IMR-90 (cell line): ENCODE results near the gene CAMK2G. TPM values are rescaled to one million over a fixed set of nuclear protein-coding genes. Genes with fewer than 3 reads are reported as not detected.

Experiments
- ATAC-seq: fragments of 200-7000 bp; cut with Tn5 transposase; 2 replicates; pipeline ENCODE4 v1.9.1; 2020; ENCODE audit warnings: low read depth, mild to moderate bottlenecking, moderate library complexity
- BruUV-seq: library from RNA; stranded (reverse); fragments of 400-500 nt; replicated peaks from 2 replicates; lab custom pipeline; 2021; lab: Mats Ljungman, UMichigan
- CTCF ChIA-PET: fragments of 300-600 bp; formaldehyde crosslinking; extraction: SDS; loops from one replicate; lab custom pipeline; 2021; ENCODE audit warnings: antibody characterized with exemption; lab: Yijun Ruan, JAX
- POLR2A ChIA-PET: fragments of 300-600 bp; sonication (Branson Sonifier 250); formaldehyde crosslinking; loops from one replicate; lab custom pipeline; 2022; ENCODE audit warnings: antibody characterized with exemption; ENCODE audit not compliant: unreplicated experiment; lab: Charles Lee
- DNase-seq: peaks from one replicate; pipeline ENCODE4 v3.0.0; 2013
- H2AFZ ChIP-seq: replicated peaks from 2 replicates; pipeline ENCODE3; 2013; ENCODE audit warnings: low read length, mild to moderate bottlenecking; ENCODE audit not compliant: poor library complexity
- H2AK5ac ChIP-seq: 2 replicates; pipeline ENCODE4 v1.6.1; 2013; ENCODE audit warnings: low read depth, low read length, inconsistent platforms
- H2AK9ac ChIP-seq: replicated peaks from 2 replicates; pipeline ENCODE3; 2013; ENCODE audit warnings: mild to moderate bottlenecking, low read depth, low read length, moderate library complexity; ENCODE audit not compliant: poor library complexity
- H2BK120ac ChIP-seq: 2 replicates; pipeline ENCODE4 v1.6.1; 2013; ENCODE audit warnings: low read depth, low read length, inconsistent platforms
- H2BK15ac ChIP-seq: 3 replicates; pipeline ENCODE4 v1.6.1; 2013; ENCODE audit warnings: low read depth, low read length, inconsistent platforms
- H2BK20ac ChIP-seq: 2 replicates; pipeline ENCODE4 v1.6.1; 2013; ENCODE audit warnings: low read depth, mild to moderate bottlenecking, inconsistent platforms, low read length, moderate library complexity
- H2BK5ac ChIP-seq: 2 replicates; pipeline ENCODE4 v1.6.1; 2013; ENCODE audit warnings: mild to moderate bottlenecking, low read depth, low read length, inconsistent platforms; ENCODE audit not compliant: poor library complexity, severe bottlenecking
- H3K14ac ChIP-seq: replicated peaks from 2 replicates; pipeline ENCODE4 v1.6.1; 2013; ENCODE audit warnings: low read depth, low read length, inconsistent platforms
- H3K18ac ChIP-seq: 2 replicates; pipeline ENCODE4 v1.6.1; 2013; ENCODE audit warnings: low read depth, low read length, control low read depth
- H3K23ac ChIP-seq: 2 replicates; pipeline ENCODE4 v1.6.1; 2013; ENCODE audit warnings: low read depth, low read length, inconsistent platforms
- H3K27ac ChIP-seq: 2 replicates; pipeline ENCODE4 v1.5.1; 2013; ENCODE audit warnings: mild to moderate bottlenecking, control low read depth, low read length; ENCODE audit not compliant: insufficient read depth
- H3K27me3 ChIP-seq: 2 replicates; pipeline ENCODE4 v1.6.1; 2013; ENCODE audit warnings: low read length; ENCODE audit not compliant: control insufficient read depth, insufficient read depth
- H3K36me3 ChIP-seq: 2 replicates; pipeline ENCODE4 v1.6.1; 2013; ENCODE audit warnings: low read length, mixed read lengths; ENCODE audit not compliant: control insufficient read depth, insufficient read depth
- H3K4ac ChIP-seq: 2 replicates; pipeline ENCODE4 v1.6.1; 2013; ENCODE audit warnings: low read depth, low read length, inconsistent platforms
- H3K4me1 ChIP-seq: 2 replicates; pipeline ENCODE4 v1.6.1; 2013; ENCODE audit warnings: low read length, mixed read lengths; ENCODE audit not compliant: control insufficient read depth, insufficient read depth
- H3K4me2 ChIP-seq: 2 replicates; pipeline ENCODE4 v1.6.1; 2013; ENCODE audit warnings: low read depth, mild to moderate bottlenecking, control low read depth, low read length, moderate library complexity
- H3K4me3 ChIP-seq: 2 replicates; pipeline ENCODE4 v1.5.1; 2013; ENCODE audit warnings: low read depth, mild to moderate bottlenecking, control low read depth, low read length, moderate library complexity; ENCODE audit not compliant: insufficient read depth
- H3K56ac ChIP-seq: 2 replicates; pipeline ENCODE4 v1.6.1; 2013; ENCODE audit warnings: low read length, inconsistent platforms; ENCODE audit not compliant: insufficient read depth; ENCODE audit errors: extremely low read depth
- H3K79me1 ChIP-seq, 2 experiments: 2 replicates each; pipeline ENCODE4 v1.6.1; 2013; ENCODE audit warnings: low read length in 2 of 2, inconsistent platforms in 1 of 2, low read depth in 1 of 2
- H3K9ac ChIP-seq: 2 replicates; pipeline ENCODE4 v1.6.1; 2013; ENCODE audit warnings: low read depth, low read length, control low read depth
- H3K9me1 ChIP-seq: 2 replicates; pipeline ENCODE4 v1.6.1; 2013; ENCODE audit warnings: low read length, inconsistent platforms; ENCODE audit not compliant: insufficient read depth
- H3K9me3 ChIP-seq: 2 replicates; pipeline ENCODE4 v1.6.1; 2013; ENCODE audit warnings: low read length; ENCODE audit not compliant: control insufficient read depth, insufficient read depth
- H4K20me1 ChIP-seq: 2 replicates; pipeline ENCODE4 v1.6.1; 2013; ENCODE audit warnings: low read length, inconsistent platforms; ENCODE audit not compliant: insufficient read depth
- H4K5ac ChIP-seq: 2 replicates; pipeline ENCODE4 v1.6.1; 2013; ENCODE audit warnings: mild to moderate bottlenecking, low read depth, low read length, control low read depth
- H4K8ac ChIP-seq, 2 experiments: 2 replicates each; pipeline ENCODE4 v1.6.1; 2013; ENCODE audit warnings: low read depth in 2 of 2, low read length in 2 of 2, control low read depth in 1 of 2, inconsistent platforms in 1 of 2
- H4K91ac ChIP-seq: 2 replicates; pipeline ENCODE4 v1.6.1; 2013; ENCODE audit warnings: low read depth, low read length, inconsistent platforms; ENCODE audit not compliant: insufficient read depth
- BHLHE40 ChIP-seq: fragments of 150-350 bp; IDR thresholded peaks from 2 replicates; pipeline ENCODE4 v1.6.1; 2016; ENCODE audit warnings: mild to moderate bottlenecking, low read depth, low read length
- CEBPB ChIP-seq: IDR thresholded peaks from 2 replicates; pipeline ENCODE4 v1.6.1; 2012; ENCODE audit warnings: low read depth, low read length, improper control_type of control experiment
- CHD1 ChIP-seq: IDR thresholded peaks from 2 replicates; pipeline ENCODE4 v1.6.1; 2012; ENCODE audit warnings: low read depth, low read length, improper control_type of control experiment
- FOS ChIP-seq: fragments of 150-350 bp; IDR thresholded peaks from 2 replicates; pipeline ENCODE4 v1.6.1; 2016; ENCODE audit warnings: low read depth, low read length
- MAFK ChIP-seq: IDR thresholded peaks from 2 replicates; pipeline ENCODE4 v1.6.1; 2012; ENCODE audit warnings: low read depth, low read length, improper control_type of control experiment
- MAZ ChIP-seq: IDR thresholded peaks from 2 replicates; pipeline ENCODE4 v1.6.1; 2012; ENCODE audit warnings: low read depth, mild to moderate bottlenecking, low read length, improper control_type of control experiment, moderate library complexity, borderline replicate concordance
- MXI1 ChIP-seq: IDR thresholded peaks from 2 replicates; pipeline ENCODE4 v1.6.1; 2012; ENCODE audit warnings: low read depth, mild to moderate bottlenecking, low read length, moderate library complexity, borderline replicate concordance
- NFE2L2 ChIP-seq: fragments of 150-350 bp; IDR thresholded peaks from 2 replicates; pipeline ENCODE4 v1.6.1; 2016; ENCODE audit warnings: low read depth, mild to moderate bottlenecking, low read length
- POLR2A ChIP-seq: IDR thresholded peaks from 2 replicates; pipeline ENCODE4 v1.6.1; 2012; ENCODE audit warnings: mild to moderate bottlenecking, low read depth, low read length
- RAD21 ChIP-seq: IDR thresholded peaks from 2 replicates; pipeline ENCODE4 v1.6.1; 2012; ENCODE audit warnings: low read length, improper control_type of control experiment
- RCOR1 ChIP-seq: IDR thresholded peaks from 2 replicates; pipeline ENCODE4 v1.6.1; 2012; ENCODE audit warnings: mild to moderate bottlenecking, low read length, improper control_type of control experiment; ENCODE audit not compliant: insufficient replicate concordance
- RFX5 ChIP-seq: IDR thresholded peaks from 2 replicates; pipeline ENCODE4 v1.8.0; 2012; ENCODE audit warnings: low read depth, mild to moderate bottlenecking, low read length, moderate library complexity
- SMC3 ChIP-seq: fragments of 150-350 bp; IDR thresholded peaks from 2 replicates; pipeline ENCODE4 v1.6.1; 2016; ENCODE audit warnings: low read depth, mild to moderate bottlenecking, antibody characterized with exemption, low read length, moderate library complexity
- WGBS, 2 experiments: methylation state at CpG; one replicate each; pipeline versions ENCODE4 v1.1.5 to v1.1.7; 2013; ENCODE audit warnings: missing lambda C conversion rate in 2 of 2; ENCODE audit not compliant: insufficient read length in 1 of 2; ENCODE audit errors: extremely low coverage in 2 of 2; 5-methylcytosine and 5-hydroxymethylcytosine counted together
- dilution Hi-C: fragments of 300-500 bp; cut with HindIII; formaldehyde crosslinking; loops from one replicate; pipeline ENCODE4 v1.14.3; 2018; ENCODE audit warnings: low sequenced_read_pairs; ENCODE audit not compliant: unreplicated experiment
- in situ Hi-C: fragments of 300-500 bp; cut with MboI; formaldehyde crosslinking; loops from 3 replicates; pipeline ENCODE4 v1.14.3; 2019; ENCODE audit warnings: low sequenced_read_pairs, inconsistent platforms, mixed read lengths
- intact Hi-C: fragments of 100-400 bp; cut with micrococcal nuclease; formaldehyde crosslinking; loops from 2 replicates; pipeline ENCODE4 v1.10.0; 2022
- polyA plus RNA-seq, 3 experiments: library from polyadenylated mRNA; depleted of rRNA; stranded (reverse); fragments of >200 nt; gene quantifications; 2 replicates each; pipeline ENCODE4 v1.2.3, GENCODE V29; 2012; ENCODE audit warnings: low replicate concordance in 1 of 3
- total RNA-seq: library from RNA; depleted of rRNA; stranded (reverse); fragments of >200 nt; gene quantifications from 2 replicates; pipeline ENCODE4 v1.2.3, GENCODE V29; 2012
- TF ChIP-seq, protein P1 (sequence below): fragments of 150-350 bp; IDR thresholded peaks from 2 replicates; pipeline ENCODE4 v1.6.1; 2016; ENCODE audit warnings: low read depth, mild to moderate bottlenecking, low read length, moderate library complexity, borderline replicate concordance
- TF ChIP-seq, protein P2 (sequence below): conservative IDR thresholded peaks from 2 replicates; pipeline ENCODE4 v1.5.1; 2012; ENCODE audit warnings: mild to moderate bottlenecking, low read depth, low read length, improper control_type of control experiment
- TF ChIP-seq, protein P3 (sequence below): fragments of 150-350 bp; IDR thresholded peaks from 2 replicates; pipeline ENCODE4 v1.6.1; 2017; ENCODE audit warnings: mild to moderate bottlenecking, antibody characterized with exemption, low read length, low read depth

CAMK2G gene
- total and polyA plus RNA-seq, 2 of the 4 experiments (the other 2 are of a cell fraction), result 20.4 to 25.4 TPM

DNA sequence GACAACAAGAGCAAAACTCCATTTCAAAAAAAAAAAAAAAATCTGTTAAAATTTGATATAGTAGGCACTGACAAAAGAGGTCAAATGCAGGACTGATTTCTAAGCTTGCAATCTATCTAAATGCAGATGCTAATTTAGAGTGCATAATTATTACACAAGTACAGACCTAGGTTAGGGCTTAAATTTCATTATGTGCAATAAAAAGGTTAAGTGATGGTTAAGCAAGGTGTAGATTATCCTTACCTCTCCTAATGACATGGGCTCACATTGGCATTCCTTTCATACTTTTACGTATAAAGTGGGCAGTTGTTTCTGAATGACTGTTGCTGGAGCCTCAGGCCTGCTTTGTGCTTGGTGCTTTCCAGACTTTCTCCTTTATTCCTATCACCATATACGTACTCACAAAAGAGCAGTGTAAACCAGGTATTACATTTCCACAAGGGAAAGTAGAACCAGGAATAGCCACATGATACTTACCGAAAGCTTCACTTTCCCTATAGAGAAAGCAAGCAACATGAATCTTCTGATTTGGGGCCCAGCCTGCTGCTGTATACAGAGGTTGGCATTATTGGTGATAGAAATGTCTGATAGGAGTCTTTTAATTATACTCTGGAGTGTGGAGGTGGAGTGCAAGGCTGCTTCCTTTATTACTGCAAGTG, 94.7 kb downstream of the CAMK2G start:
- H2BK5ac ChIP-seq, result no peak overlapping the region
- H3K9me3 ChIP-seq, result no peaks in the 10 kb centered on the region
- H4K5ac ChIP-seq, result no peak overlapping the region
- no peak overlapping the region for H3K4me2 ChIP-seq
- H3K27ac ChIP-seq, result no peak overlapping the region
- H4K20me1 ChIP-seq, result peaks cover 12% of the 10 kb centered on the region
- TF ChIP-seq CEBPB, result no peak
- no peak for TF ChIP-seq MXI1
- no peak for TF ChIP-seq BHLHE40
- TF ChIP-seq, protein P1, sequence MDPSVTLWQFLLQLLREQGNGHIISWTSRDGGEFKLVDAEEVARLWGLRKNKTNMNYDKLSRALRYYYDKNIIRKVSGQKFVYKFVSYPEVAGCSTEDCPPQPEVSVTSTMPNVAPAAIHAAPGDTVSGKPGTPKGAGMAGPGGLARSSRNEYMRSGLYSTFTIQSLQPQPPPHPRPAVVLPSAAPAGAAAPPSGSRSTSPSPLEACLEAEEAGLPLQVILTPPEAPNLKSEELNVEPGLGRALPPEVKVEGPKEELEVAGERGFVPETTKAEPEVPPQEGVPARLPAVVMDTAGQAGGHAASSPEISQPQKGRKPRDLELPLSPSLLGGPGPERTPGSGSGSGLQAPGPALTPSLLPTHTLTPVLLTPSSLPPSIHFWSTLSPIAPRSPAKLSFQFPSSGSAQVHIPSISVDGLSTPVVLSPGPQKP, result no peak
- TF ChIP-seq, protein P2, sequence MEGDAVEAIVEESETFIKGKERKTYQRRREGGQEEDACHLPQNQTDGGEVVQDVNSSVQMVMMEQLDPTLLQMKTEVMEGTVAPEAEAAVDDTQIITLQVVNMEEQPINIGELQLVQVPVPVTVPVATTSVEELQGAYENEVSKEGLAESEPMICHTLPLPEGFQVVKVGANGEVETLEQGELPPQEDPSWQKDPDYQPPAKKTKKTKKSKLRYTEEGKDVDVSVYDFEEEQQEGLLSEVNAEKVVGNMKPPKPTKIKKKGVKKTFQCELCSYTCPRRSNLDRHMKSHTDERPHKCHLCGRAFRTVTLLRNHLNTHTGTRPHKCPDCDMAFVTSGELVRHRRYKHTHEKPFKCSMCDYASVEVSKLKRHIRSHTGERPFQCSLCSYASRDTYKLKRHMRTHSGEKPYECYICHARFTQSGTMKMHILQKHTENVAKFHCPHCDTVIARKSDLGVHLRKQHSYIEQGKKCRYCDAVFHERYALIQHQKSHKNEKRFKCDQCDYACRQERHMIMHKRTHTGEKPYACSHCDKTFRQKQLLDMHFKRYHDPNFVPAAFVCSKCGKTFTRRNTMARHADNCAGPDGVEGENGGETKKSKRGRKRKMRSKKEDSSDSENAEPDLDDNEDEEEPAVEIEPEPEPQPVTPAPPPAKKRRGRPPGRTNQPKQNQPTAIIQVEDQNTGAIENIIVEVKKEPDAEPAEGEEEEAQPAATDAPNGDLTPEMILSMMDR, result no peak
- no peak for TF ChIP-seq FOS
- TF ChIP-seq MAFK, result no peak
- no peak for TF ChIP-seq CHD1
- TF ChIP-seq RFX5, result no peak
- no peak for TF ChIP-seq MAZ
- TF ChIP-seq RCOR1, result no peak
- no peak for TF ChIP-seq NFE2L2
- no peak for TF ChIP-seq SMC3
- TF ChIP-seq POLR2A, result no peak
- TF ChIP-seq, protein P3, sequence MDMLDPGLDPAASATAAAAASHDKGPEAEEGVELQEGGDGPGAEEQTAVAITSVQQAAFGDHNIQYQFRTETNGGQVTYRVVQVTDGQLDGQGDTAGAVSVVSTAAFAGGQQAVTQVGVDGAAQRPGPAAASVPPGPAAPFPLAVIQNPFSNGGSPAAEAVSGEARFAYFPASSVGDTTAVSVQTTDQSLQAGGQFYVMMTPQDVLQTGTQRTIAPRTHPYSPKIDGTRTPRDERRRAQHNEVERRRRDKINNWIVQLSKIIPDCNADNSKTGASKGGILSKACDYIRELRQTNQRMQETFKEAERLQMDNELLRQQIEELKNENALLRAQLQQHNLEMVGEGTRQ, result no peak
- TF ChIP-seq RAD21, result no peak
- POLR2A ChIA-PET, result no interaction called here
- H2BK15ac ChIP-seq, result no peak overlapping the region
- no TSS peak for BruUV-seq
- ATAC-seq (no peak), DNase-seq (no peak)
- H3K18ac ChIP-seq, result no peak overlapping the region
- H2BK20ac ChIP-seq, result no peak overlapping the region
- H3K23ac ChIP-seq, result no peak overlapping the region; the same call in 1 of the 2 replicates
- H2AK5ac ChIP-seq, result no peak overlapping the region
- H3K4ac ChIP-seq, result no peak overlapping the region
- peaks cover 5% of the 10 kb centered on the region; the same call in 1 of the 2 replicates for H3K4me1 ChIP-seq
- H3K56ac ChIP-seq, result no peak overlapping the region
- H3K79me1 ChIP-seq, result peaks cover 13 to 56% of the 10 kb centered on the region in 2 experiments
- H3K27me3 ChIP-seq, result no peaks in the 10 kb centered on the region
- no peak overlapping the region for H3K14ac ChIP-seq
- H3K9ac ChIP-seq, result no peak overlapping the region
- no peaks in the 10 kb centered on the region for H3K9me1 ChIP-seq
- CTCF ChIA-PET, result interaction anchor here (0.6 kb wide), 1 partner anchor 1609 kb away, joined by 3 read pairs; no protein-coding TSS in a partner anchor
- dilution Hi-C loops (no loop called here), intact Hi-C loops (loop anchor here (2.0 kb wide), 1 partner anchor 35 kb away; the partner anchor contains the start of gene SEC24C), in situ Hi-C loops (no loop called here)
- WGBS, 2 experiments, result no CpG with 5 or more reads among the region's 3 CpGs
- H2AK9ac ChIP-seq, result no peak overlapping the region
- no peak overlapping the region for H4K91ac ChIP-seq
- H4K8ac ChIP-seq, result no peak overlapping the region
- H2BK120ac ChIP-seq, result no peak overlapping the region
- H3K4me3 ChIP-seq, result no peak overlapping the region
- peaks cover 17% of the 10 kb centered on the region for H3K36me3 ChIP-seq
- H2AFZ ChIP-seq, result no peak overlapping the region
